NCI-H2171 (cell line): ENCODE measurements around the gene MAP6.

Experiments used
- DNase-seq: peaks from one replicate; lab custom pipeline; 2025; lab: John Stamatoyannopoulos, UW

MAP6 gene

DNA sequence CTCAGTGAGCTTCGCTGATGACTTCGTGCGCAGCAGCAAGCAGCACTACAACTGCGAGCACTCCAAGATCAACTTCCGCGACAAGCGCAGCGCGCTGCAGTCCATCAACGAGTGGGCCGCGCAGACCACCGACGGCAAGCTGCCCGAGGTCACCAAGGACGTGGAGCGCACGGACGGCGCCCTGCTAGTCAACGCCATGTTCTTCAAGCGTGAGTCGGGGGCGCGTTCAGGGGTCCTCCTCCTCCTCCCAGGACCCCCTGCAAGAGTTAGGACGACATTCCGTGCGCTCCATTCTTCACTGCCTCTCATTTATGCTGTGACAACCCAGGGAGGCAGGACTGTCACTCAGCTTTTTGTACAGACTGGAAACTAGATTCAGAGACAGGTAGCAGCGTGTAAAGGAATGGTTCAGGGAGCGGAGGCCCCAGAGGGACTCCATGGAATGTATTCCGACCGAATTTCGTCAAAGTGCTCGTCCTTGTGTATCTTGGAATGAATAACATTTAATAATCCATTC, 102.0 kb downstream of the MAP6 start:
- no peak for DNase-seq

DNA sequence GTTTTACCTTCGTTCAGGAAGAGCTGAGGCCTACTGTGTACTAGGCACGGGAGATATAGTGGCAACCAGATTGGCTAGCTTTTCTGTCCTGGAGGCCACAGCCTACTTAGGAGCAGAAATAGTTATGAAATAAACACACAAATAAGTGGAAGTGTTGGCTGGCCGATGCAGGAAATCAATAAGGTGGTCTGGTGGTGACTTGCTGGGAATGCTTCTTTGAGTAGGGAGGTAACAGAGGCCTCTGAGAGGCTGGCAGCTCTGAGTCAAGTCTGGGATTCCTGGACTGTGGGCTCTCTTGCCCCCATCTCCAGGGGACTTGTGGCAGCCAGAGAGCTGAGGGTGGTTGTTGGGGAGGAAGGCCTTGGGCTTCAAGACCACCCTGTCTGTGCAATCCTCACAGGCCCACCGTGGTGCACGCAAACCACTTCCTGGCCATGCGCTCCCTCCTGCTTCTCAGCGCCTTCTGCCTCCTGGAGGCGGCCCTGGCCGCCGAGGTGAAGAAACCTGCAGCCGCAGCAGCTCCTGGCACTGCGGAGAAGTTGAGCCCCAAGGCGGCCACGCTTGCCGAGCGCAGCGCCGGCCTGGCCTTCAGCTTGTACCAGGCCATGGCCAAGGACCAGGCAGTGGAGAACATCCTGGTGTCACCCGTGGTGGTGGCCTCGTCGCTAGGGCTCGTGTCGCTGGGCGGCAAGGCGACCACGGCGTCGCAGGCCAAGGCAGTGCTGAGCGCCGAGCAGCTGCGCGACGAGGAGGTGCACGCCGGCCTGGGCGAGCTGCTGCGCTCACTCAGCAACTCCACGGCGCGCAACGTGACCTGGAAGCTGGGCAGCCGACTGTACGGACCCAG, 102.7 kb downstream of the MAP6 start:
- no peak for DNase-seq

DNA sequence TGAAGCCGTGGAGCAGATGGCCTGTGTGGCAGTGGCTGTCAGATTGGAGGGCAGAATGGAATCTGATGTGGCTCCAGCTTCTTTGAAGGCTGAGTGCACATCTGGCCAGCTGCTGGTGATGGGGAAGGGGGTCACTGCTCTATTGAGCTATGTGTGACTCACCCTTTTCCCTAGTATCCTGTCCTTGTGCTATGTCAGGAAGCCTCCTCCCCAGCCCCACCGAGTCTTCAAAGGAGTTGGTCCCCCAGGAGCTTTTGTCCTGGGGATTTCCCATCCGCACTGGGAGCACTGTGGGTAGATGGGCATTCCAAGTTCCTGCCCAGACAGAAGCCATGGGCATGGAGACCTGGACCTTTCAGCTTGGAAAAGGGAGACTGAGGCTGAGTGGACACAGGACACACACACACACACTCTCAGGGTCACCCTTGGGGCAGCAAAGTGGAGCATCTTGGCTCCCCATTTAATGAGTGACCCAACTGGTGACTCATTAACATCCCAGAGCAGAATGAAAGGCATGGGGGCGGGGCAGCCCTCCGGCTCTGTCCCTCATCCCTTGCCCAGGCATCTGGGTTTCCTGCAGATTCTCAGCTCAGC, 103.5 kb downstream of the MAP6 start:
- DNase-seq = no peak

DNA sequence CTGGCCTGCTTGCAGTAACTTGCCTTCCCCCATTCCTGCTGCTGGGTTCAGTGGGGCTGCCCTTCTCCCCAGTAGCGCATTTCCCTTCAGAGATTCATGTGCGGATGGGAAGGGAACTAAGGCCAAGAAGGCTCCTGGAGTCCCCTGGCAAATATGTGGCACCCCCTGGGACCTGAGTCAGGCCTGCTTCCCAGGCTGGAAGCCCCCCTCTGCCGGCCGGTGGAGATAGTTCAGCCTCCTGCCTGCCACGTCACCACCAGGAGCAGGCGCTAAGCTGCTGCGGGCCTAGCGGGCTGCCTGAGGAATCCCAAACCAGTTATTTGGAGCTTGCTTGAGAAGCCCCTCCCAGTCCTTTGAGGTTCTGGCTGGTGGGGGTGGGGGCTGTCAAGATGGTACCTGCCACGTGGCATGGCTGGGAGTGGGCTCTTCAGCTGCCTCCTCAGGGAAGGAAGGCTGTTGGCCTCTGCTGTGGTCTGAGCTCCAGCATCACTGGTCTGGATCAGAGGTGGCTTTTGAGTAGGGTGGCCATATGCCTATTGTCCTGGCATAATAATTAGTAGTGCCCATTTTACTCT, 104.8 kb downstream of the MAP6 start:
- no peak for DNase-seq

DNA sequence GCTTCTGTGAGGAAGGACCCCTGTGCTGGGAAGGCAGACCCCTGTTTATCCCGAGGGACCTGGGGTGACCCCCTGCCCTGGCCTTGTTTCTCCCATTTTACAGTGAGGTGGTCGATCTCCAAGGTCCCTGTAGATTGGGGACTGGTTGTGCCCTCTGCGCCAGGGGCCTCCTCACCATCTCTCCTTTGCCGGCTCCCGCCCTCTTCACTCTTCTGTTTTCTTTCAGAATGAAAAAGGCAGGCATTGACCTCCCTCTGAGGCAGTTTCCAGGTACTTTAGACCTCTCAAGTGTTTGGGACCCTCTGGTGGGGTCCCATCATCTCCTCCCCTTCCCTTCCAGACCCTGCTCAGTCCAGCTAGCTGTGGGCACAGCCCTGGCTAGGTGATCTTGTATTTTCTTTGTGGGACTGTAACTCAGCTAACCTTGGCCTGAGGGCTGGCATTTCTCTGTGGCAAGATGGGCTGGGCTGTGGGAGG, 105.3 kb downstream of the MAP6 start:
- no peak for DNase-seq

DNA sequence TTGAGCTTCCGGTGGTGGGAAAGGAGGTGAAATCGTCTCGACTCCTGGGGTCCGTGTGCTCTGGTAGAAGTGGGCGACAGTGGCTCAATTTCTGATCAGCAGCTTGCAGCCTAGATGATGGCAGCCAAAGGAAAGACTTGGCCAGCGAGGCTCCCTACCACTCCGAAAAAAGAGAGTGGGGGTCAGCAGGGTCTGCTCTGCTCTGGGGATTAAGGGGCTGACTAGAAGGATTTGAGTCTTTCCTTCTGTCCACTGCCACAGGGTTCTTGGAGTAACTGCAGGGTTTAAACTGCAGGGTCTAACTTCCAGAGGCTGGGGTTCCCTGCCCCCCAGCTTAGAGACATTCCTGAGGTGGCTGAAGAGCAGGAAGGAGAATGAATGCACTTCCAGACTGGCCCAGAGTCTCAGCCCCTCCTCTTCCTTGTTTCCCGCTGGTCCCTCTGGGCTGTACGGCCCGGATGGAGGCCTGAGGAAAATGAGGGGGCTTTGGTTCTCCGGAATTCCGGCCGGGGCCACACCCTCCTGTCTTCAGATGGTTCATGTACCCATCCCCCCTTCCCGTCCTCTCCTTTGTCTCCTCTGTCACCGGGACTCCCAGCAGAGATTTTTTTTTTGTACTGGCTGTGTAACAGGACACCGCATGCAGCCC, 105.9 kb downstream of the MAP6 start:
- no peak for DNase-seq

DNA sequence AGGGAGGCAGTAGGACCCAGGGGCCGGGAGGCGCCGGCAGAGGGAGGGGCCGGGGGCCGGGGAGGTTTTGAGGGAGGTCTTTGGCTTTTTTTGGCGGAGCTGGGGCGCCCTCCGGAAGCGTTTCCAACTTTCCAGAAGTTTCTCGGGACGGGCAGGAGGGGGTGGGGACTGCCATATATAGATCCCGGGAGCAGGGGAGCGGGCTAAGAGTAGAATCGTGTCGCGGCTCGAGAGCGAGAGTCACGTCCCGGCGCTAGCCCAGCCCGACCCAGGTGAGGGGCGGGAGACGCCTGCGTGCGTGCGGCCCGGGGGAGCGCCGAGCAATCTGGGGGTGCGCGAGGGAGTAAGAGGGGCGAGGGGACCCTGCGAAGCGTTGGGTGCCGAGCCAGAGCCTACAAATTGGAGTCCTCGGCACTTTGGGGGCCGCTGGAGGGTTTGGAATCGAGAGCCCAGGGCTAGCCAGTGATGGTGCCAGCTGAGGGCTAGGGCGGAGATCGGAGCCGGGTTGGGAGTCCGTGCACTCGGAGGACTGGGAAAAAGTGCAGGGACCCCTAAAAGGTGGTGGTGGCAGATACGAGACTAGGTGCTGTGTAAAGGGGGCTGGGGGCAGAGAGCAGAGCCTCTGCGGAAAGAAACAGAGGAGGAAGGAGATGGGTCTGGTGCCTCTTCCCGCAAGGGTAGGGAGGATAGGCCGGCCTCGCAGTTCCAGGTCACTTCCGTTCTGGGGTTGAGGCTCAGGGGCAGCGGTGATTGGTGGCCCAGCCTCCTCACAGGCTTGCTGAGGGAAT, 106.6 kb downstream of the MAP6 start, which contains the start of gene SERPINH1:
SERPINH1 (plus strand) TSS at position 206 of the 788 bp plus-strand sequence. CDS start 4,097 bp downstream, outside the sequence.
- peak; percentile 47 for DNase-seq

DNA sequence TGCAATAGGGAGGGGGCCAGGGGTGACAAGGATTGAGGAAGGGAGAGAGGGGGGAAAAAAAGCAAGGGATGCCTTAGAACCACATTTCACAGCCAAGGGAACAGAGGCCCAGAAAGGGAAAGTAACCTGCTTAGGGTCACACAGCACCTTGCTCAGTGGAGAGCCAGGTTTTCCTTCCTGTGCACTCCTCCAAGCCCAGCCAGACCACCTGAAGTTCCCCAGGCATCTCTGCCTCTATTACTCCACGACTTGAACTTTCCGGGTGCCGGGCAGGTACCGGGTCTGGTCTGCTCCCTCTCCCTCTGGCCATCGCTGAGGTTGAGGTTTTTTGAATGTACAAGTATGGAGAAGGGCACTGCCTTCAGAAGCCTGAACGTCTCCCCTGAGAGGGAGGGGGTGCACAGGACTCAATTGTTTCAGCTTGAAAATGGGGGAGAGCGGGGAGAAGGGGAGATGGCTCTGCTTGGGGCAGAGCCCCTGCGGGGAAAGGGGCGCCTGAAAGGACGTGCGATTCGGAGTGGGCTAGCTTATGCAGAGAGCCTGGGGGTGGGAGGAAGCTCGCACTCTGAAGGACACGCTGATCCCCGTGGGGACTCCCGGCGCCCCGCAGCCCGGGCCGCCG, 107.3 kb downstream of the MAP6 start:
- no peak for DNase-seq

DNA sequence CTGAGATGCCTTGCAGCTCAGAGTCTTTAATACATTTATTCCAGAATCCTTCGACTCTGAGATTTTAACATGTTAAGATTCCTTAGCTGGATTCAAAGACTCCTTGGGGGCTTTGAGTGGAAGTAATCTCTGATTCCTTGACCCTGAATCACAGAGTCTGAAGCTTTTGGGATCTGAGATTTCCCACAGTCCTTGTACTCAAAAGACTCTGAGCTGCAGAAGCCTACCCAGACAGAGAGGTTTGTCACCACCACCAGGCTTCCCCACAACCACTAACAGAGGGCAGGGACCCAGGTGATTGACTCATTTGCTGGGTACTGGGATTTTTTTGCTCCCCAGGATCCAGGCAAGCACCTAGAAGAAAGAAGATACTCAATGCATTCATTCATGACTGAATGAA, 108.2 kb downstream of the MAP6 start:
- no peak for DNase-seq

DNA sequence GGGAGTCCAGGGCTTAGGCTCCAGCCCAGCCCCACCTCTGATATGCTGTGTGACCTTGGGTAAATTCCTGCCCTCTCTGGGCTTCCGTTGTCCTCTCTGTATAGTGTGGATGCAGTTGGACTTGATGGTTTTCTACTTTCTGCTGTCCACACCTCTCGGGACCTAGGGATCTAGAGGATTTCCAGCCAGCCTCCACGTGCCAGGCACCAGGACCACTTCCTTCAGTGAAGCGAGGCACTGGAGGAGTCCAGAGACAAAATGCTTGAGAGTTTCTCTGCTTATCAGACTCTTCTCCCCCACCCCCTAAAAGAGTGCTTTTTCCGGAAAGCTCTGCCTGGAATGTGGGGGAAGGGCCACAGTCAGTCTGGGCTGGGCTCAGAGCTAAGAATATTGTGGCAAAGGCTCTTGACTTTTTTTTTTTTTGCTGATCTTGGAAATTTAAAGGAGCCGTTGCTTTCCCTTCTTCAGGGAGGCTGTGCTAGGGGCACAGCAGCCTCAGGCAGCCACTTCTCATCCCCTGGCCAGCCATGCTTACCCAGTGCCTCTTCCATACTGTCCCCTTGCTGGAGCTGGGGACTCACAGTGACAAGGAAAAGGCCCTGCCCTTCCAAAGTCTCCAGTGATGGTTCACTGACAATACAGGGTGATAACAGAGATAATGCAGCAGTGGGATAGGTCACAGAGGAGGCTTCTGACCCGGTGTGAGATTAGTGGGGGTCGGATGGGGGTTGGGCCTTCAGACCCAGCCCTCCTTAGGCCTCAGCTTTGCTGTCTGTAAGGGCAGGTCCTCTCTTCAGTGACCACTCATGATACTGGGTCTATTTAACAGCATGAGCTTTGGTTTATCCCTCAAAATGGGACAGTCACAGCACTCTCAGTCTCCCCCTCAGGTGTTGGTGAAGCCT, 109.6 kb downstream of the MAP6 start:
- DNase-seq = no peak

DNA sequence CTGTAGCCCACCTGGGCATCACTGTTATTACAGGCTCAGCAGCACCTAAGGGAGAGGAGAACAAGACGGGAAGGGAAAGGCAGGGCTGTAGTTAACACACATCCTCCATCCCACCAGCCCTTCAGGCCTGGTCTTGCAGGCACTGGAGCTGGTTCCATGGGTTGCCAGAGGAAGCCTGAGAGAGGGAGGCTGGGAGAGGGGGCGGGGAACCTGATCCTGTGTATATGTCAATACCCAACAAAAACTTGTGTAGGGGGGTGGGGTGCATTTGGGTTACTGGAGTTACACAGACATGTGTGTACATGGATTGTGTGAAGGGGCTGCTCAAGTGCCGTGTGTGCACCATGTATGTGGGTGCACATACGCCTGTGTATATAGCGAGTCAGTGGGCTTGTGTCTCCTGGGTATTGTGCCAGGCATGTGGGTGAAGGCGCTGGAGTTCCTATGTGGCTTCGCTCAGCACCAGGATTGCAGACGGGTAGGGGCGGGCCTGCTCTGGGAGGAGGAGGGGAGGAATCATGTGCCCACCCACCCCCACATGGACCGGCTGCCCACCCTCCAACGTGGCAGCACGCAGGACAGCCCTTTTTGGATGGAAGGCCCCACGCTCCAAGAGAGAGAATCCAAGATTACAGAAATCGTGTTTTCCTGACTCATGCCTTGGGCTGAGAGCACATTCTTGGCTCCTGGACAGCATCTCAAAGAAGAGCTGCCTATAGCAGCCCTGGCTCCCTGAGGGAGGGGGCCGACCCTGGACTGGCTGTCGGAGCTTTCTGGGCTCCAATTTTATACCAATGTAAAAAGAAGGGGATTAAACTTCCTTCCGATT, 111.0 kb downstream of the MAP6 start:
- no peak for DNase-seq

DNA sequence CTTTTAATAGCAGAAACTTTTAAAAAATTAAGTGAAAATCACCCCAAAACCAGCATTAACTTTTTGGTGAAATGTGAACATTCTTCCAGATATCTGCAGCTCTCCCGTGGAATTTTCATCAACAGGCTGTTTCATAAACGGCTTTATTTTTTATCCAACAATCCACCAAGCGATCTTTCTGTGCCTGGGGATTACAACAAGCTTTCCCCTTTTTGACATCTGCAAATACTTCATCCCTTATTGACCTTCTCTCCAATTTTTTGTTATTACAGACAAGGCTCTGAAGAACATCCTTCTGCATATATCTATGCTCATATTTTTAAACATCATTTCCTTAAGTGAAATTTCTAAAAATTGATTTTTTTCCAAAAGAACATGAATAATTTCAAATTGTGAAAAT, 112.6 kb downstream of the MAP6 start:
- DNase-seq = no peak

DNA sequence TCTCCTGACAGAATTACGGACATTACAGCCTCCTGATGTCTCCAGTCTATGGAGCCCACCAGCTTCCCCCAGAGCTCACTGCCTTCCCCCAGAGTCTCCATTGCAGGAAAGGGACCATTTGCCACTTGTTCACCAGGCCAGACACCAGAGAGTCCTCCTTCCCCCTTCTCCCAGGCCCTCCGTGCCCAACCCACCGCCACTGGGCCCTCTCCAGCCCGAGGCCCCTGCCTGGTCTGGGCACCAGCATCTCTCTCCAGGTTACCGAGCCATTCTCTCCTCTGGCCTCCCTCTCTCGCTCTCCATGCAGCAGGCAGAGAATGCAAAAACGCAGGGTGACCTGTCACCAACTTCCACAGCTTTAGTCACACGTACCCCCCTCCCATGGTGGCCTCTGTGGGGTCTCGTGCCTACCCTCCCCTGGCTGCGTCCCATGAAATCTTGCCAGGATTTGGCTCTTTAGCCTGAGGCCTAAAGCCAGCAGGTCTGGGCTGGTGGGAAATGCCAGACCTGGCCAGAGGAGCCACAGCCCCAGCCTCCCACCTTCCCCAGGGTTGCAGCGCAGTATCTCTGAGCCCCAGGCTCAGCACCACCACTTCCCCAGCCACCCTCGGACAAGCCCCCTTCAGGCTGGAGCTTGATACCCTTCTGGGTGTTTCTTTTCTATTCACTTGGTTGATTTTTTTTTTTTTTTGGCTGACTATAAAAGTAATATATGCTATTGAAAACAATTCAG, 113.6 kb downstream of the MAP6 start:
- DNase-seq = no peak

DNA sequence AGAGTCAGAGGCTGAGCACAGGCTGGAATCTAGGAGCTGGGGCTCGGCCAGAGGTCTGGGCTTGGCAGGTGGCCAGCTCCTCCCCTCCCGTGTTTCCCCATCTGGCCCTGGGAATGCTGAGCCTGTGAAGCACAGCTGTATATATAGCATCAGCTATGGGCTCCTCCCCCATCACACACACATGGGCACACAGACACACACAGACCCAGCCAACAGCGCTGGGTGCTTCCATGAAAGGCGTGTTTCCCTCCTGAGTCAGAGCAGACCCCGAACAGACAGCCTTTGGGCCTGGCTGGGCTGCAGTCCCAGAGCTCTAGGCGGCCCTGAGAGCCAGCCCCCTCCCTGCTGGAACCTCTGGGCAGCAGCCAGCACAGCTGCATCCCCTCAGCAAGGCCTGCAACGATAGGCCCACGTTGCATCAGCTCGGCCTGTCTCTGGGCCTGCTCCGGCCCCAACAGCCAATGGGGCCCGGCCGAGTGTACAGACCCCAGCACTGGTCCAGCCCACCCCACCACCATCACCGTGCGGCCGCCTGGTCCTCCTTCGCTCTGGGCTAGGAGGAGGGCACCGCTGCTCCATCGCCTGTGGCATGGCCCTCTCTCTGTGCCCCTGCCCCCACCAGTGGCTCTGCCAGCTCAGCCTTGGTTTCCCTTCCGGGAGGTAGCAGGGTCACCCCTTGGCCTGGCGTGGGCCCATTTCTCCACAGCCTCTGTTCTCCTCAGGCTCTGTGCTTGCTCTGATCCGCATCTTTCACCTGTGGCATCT, 114.4 kb downstream of the MAP6 start:
- DNase-seq = peak; percentile 55

DNA sequence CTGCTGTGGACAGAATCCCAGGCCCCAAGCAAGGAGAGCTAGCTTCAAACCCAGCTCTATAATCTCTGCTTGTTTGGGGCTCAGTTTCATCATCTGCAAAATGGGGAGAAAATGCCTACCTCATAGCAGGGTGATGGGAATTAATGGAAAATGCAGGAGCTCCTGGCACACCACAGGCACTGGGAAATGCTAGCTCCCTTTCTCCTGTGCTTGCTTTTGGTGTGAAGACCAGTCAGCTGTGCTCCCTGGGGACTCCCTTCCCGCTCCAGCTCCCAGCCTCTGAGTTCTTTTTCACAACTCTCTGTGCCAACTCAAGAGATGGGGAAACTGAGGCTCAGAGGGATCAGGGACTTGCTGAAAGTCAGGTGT, 115.0 kb downstream of the MAP6 start:
- DNase-seq = peak; percentile 55

DNA sequence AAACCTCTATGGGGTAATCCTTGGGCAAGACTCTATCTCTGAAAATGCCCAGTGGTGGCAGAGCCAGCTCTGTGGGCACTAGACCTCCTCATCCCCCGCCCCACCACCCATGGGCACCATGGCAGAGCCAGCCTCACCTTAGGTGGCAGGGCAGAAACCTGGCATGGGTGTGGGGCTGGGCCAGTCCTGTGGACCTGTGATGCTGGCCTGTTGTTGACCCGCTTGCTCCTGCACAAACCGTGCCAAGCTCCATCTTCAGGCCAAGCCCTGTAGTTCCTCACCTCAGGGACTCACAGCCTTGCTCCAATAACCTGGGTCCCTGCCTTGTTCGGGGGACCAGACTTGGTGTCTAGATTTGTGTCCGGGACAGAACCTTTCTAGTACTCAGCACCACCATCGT, 115.7 kb downstream of the MAP6 start:
- DNase-seq = no peak

DNA sequence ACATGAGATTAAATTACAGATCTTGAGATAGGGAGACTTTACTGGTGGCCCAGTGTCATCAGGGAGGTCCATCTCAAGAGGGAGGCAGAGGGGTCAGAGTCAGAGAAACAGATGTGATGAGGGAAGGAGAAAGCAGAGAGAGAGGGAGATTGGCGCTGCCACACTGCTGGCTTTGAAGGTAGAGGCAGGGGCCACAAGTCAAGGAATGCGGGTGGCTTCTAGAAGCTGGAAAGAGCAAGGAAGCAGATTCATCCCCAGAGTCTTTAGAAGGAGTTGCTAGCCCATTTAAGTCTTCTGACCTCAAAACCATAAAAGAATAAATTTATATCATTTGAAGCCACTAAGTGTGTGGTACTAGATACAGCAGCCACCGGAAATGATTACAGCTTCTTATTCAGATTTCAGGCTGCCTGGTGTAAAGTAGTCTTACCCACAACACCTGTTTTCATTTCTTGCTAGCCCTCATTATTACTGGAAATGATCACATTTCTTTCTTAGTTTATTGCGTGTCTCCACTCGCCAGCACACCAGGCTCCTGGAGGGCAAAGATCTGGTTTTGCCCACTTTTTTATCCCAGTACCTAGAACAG, 119.4 kb downstream of the MAP6 start:
- no peak for DNase-seq
